Uterus (tissue), 4 donors: Measurements from ENCODE around the gene CRABP2. TPM values are rescaled to one million over a fixed set of nuclear protein-coding genes. Genes with fewer than 3 reads are reported as not detected.

ENCODE experiments used
- DNase-seq, 2 donors: peaks; one replicate each; pipeline ENCODE4 v3.0.0-alpha.2; 2019 to 2020
- H3K27ac ChIP-seq, 2 donors: fragments of 200-600 bp; sonication (generic); 1 replicate in 1 of 2; 2 replicates in 1 of 2; pipeline ENCODE4 v1.5.1; 2016 to 2018
- H3K27me3 ChIP-seq, 2 donors: fragments of 200-600 bp; sonication (generic); one replicate each; pipeline ENCODE4 v1.5.1; 2018 to 2019; ENCODE audit warnings: control low read depth in 1 of 2
- H3K36me3 ChIP-seq, 2 donors: fragments of 200-600 bp; sonication (generic); one replicate each; pipeline ENCODE4 v1.5.1; 2019; ENCODE audit warnings: control low read depth in 1 of 2
- H3K4me1 ChIP-seq, 2 donors: fragments of 200-600 bp; sonication (generic); one replicate each; pipeline ENCODE4 v1.5.1; 2018 to 2019; ENCODE audit warnings: control low read depth in 1 of 2
- H3K4me3 ChIP-seq, 2 donors: fragments of 200-600 bp; sonication (generic); 1 replicate in 1 of 2; 2 replicates in 1 of 2; pipeline ENCODE4 v1.5.1; 2018 to 2019; ENCODE audit warnings: mild to moderate bottlenecking in 1 of 2
- H3K9me3 ChIP-seq, 2 donors: fragments of 200-600 bp; sonication (generic); one replicate each; pipeline ENCODE4 v1.5.1; 2019; ENCODE audit warnings: control low read depth in 1 of 2
- POLR2A ChIP-seq, 2 donors: fragments of 450-650 bp; IDR thresholded peaks; one replicate each; pipeline ENCODE4 v1.6.1; 2016; ENCODE audit warnings: antibody characterized with exemption in 2 of 2, mild to moderate bottlenecking in 1 of 2, moderate library complexity in 1 of 2
- intact Hi-C: fragments of 100-400 bp; cut with DNase I; formaldehyde crosslinking; loops from one replicate; pipeline ENCODE4 v1.15.1; 2023; ENCODE audit warnings: low total_unique reads
- total RNA-seq, 4 donors: library from RNA; depleted of rRNA in 3 of 4; stranded (reverse); fragments of >200 nt in 3 of 4; gene quantifications; one replicate each; pipeline versions ENCODE4 v1.1.0 to v1.2.4, GENCODE V29; 2014 to 2023
- TF ChIP-seq, protein P1 (sequence below), 4 experiments: fragments of 200-600 bp in 2 of 4; fragments of 450-650 bp in 2 of 4; sonication (generic) in 2 of 4; IDR thresholded peaks; one replicate each; pipeline ENCODE4 v1.5.1; 2016 to 2019; ENCODE audit warnings: antibody characterized with exemption in 4 of 4, mild to moderate bottlenecking in 2 of 4, moderate library complexity in 1 of 4
- donor health status: DM: yes; HTN: yes; CAD: no.

CRABP2 gene
- total RNA-seq, 4 donors from 2014 or later, result 11.0 to 71.5 (median 14.3) TPM; not detected in 1

DNA sequence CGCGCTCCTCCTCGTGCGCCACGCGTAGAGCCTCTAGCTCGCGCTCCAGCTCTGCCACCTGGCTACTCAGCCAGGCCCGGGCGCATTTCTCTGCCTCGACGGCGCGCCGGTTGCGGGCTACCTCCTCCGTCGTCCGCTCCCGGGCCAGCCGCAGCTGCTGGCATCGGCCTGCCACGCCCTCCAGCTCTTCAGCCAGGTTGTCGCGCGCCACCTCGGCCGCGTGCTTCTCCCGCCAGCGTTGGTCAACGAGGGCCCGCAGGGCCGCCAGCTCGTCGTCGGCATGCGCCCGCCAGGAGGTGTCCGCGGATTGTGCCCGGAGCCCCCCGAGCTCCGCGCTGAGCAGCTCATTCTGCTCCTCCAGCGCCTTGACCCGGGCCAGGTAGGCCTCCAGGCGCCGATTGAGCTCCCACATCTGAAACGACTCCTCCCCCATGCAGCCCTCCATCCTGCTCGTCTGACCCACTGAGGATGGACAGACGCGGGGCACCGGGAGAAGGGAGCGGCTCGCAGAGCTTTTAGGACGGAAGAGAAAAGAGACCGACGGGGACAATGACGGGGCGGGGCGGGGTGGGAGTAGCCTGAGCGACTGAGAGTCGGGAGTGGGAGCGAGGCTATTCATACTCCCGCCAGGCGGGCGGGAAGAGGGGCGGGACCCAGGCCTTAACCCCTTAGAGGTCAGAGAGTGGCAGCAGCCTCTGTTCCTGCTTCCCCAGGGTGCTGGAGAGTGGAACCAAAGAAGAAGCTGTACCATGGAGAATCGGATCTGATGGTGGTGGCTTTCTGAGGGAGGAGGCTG lies 28.4 kb downstream of the CRABP2 start, which contains the start of gene NES:
Gene NES (minus strand): TSS at position 588 of the 796 bp plus-strand sequence. CDS start 143 bp downstream, at position 445.
- DNase-seq, result peak; percentile 83 to 86
- TF ChIP-seq POLR2A (IDR thresholded peaks at IDR 0.05), result peak; percentile 20 to 45
- TF ChIP-seq, protein P1, sequence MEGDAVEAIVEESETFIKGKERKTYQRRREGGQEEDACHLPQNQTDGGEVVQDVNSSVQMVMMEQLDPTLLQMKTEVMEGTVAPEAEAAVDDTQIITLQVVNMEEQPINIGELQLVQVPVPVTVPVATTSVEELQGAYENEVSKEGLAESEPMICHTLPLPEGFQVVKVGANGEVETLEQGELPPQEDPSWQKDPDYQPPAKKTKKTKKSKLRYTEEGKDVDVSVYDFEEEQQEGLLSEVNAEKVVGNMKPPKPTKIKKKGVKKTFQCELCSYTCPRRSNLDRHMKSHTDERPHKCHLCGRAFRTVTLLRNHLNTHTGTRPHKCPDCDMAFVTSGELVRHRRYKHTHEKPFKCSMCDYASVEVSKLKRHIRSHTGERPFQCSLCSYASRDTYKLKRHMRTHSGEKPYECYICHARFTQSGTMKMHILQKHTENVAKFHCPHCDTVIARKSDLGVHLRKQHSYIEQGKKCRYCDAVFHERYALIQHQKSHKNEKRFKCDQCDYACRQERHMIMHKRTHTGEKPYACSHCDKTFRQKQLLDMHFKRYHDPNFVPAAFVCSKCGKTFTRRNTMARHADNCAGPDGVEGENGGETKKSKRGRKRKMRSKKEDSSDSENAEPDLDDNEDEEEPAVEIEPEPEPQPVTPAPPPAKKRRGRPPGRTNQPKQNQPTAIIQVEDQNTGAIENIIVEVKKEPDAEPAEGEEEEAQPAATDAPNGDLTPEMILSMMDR (IDR thresholded peaks at IDR 0.05), result peak in 1 of 4 experiments; percentile 3

DNA sequence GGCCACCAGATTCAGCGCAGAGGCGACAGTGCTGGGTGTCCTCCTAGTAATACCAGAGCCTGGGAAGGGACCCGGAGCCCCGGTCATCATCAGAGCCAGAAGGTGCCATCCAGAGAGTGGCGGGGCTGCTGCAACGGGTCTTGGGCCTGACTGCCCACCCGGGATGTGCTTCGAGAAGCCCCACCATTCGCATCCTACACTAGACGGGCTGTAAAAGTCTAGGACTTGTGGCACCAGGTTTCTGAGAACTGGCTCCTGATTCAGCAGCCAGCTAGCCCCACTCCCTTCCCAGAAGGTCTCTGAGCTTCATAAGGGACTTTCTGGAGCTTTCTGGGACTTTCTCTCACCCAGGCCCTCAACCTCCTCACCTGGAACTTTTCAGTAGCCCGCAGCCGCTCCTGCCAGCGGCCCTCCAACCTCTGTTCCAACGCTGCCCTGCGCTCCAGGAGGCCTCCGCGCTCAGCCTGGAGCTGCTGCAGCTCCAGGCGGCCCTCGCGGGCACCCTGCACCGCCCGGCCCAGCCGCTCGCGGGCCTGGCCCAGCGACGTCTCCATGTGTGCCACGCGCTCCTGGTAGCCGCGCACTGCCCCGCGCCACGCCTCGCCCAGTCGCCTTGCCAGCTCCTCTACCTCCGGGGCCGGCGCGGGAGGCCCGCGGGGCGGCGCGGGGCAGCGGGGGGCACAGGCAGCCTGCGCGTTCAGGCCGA lies 29.1 kb downstream of the CRABP2 start:
- Histone ChIP-seq H3K27me3 (no peaks in the 10 kb centered on the region), H3K4me1 (no peaks in the 10 kb centered on the region), H3K36me3 (no peaks in the 10 kb centered on the region), H3K9me3 (no peaks in the 10 kb centered on the region), H3K27ac (peak overlapping the region; percentile 83 to 90), H3K4me3 (peak overlapping the region; percentile 39 to 50)
- intact Hi-C loops, result loop anchor here (10.0 kb wide), 1 partner anchor 49 kb away; the partner anchor contains the start of genes ISG20L2 and METTL25B
- TF ChIP-seq, protein P1 (IDR thresholded peaks at IDR 0.05), result no peak
- TF ChIP-seq POLR2A (IDR thresholded peaks at IDR 0.05), result no peak
- no peak for DNase-seq

More for the DNA sequence above, 28.4 kb downstream of the CRABP2 start, which contains the start of gene NES:
- intact Hi-C loops, result loop anchor here (10.0 kb wide), 1 partner anchor 48 kb away; the partner anchor contains the start of genes ISG20L2 and METTL25B
- Histone ChIP-seq H3K27me3 (no peaks in the 10 kb centered on the region), H3K4me1 (no peaks in the 10 kb centered on the region), H3K4me3 (peak within 1 kb of the TSS; percentile 39 to 50), H3K27ac (peak within 1 kb of the TSS; percentile 83 to 90), H3K36me3 (no peaks in the 10 kb centered on the region), H3K9me3 (no peaks in the 10 kb centered on the region)

DNA sequence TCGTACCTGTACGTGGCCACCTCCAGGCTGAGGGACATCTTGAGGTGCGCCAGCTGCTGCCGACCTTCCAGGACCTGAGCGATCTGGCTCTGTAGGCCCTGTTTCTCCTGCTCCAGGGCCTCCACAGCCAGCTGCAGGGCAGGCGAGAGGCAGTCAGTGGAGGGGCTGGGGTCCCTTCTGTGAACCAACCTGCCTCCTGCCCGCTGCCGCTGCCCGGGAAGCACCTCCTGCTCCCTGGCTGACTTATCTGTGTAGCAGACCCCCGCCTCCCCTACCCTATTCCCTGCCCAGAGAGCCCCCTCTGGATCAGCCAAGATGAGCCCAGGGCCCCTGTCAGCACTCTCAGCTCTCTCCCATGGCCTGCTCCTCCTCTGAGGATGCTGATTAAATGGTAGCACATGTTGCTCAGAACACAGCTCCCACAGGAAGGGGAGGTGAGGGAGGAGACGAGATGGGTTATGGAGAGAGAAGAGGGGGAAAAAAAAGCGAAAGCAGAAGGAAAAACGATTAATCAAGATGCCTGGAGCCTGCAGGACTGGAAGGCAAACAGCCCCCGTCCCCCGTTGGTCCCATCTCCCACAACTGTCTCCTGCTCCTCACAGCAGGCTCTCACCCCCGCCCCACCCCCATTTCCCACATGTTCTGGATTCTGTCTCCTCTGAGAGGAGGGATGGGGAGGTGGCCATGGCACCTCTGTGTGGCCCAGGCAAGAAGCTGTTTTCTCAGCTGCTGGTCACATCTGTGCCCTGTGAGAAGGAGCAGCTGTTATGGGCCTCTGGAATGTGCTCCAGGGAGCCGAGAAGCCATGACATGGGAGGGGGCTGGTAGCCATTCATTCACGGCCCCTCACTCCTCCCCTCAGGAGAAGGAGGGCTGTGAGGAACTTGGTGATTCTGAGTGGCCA lies 29.9 kb downstream of the CRABP2 start:
- Histone ChIP-seq H3K27ac (peak overlapping the region; percentile 83 to 90), H3K36me3 (no peaks in the 10 kb centered on the region), H3K27me3 (no peaks in the 10 kb centered on the region), H3K9me3 (no peaks in the 10 kb centered on the region), H3K4me3 (peak overlapping the region; percentile 39 to 50), H3K4me1 (no peaks in the 10 kb centered on the region)
- no peak for TF ChIP-seq POLR2A (IDR thresholded peaks at IDR 0.05)
- TF ChIP-seq, protein P1 (IDR thresholded peaks at IDR 0.05), result no peak
- DNase-seq, result peak in 1 of 2 donors; percentile 61
- intact Hi-C loops, result loop anchor here (10.0 kb wide), 1 partner anchor 49 kb away; the partner anchor contains the start of genes ISG20L2 and METTL25B

DNA sequence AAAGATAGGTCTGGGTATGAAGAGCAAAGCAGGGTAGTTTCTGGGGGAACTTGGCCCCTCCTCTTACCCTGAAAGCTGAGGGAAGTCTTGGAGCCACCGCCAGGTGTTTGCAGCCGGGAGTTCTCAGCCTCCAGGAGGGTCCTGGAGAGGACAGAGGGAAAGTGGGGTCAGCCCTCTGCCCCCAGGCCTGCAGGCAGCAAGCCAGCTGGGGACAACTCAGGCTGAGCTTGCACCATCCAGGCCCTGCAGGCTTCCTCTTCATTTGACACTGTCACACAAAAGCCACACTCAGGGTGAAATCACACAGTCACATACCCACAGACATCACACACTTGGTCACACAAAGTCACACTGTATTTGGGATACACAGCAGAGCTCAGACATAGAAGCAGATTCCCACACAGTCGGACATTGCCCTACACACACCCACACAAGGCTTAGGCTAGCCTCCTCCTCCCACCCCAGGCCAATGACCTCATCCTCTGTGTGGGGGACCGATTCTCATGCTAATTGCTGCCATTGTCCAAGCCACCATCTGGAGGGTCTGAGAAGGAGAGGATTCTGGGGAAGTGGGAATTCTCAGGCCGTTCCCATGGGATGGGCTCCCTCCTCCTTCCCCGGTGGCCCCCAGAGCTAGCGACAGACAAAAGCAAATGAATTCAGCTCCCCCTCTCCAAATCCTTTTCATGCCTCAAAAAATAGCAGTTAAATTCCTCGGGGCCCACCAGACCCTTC lies 31.8 kb downstream of the CRABP2 start:
- H3K4me3 ChIP-seq, result no peak overlapping the region
- peak overlapping the region; percentile 41 to 90 for H3K27ac ChIP-seq
- no peak for TF ChIP-seq POLR2A (IDR thresholded peaks at IDR 0.05)
- H3K36me3 ChIP-seq, result no peaks in the 10 kb centered on the region
- peaks cover 0 to under 1% of the 10 kb centered on the region in 2 donors for H3K4me1 ChIP-seq
- H3K9me3 ChIP-seq, result no peaks in the 10 kb centered on the region
- H3K27me3 ChIP-seq, result no peaks in the 10 kb centered on the region
- intact Hi-C loops, result loop anchor here (10.0 kb wide), 1 partner anchor 51 kb away; the partner anchor contains the start of genes ISG20L2 and METTL25B
- no peak for DNase-seq
